ENCODE measurements around the gene TNIP3.

DNA sequence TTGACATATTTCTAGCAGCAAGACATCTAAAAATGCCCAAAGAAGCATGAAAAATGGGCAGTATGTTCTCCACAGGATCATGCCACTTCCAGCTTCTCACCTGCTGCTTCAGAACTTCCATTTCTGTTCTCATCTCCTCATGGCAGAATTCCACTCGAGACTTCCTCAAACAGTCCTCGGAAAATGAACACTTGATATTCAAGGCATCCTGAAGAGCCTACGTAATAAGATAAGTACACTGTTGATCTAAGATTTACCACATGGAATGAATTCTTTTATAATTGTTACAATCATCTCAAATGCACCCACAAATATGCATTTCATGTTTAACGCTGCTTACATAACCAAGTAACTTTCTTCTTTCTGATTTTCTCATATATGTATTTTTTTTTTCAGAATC lies 14.1 kb downstream of the TNIP3 start:
- TF ChIP-seq, protein P1, sequence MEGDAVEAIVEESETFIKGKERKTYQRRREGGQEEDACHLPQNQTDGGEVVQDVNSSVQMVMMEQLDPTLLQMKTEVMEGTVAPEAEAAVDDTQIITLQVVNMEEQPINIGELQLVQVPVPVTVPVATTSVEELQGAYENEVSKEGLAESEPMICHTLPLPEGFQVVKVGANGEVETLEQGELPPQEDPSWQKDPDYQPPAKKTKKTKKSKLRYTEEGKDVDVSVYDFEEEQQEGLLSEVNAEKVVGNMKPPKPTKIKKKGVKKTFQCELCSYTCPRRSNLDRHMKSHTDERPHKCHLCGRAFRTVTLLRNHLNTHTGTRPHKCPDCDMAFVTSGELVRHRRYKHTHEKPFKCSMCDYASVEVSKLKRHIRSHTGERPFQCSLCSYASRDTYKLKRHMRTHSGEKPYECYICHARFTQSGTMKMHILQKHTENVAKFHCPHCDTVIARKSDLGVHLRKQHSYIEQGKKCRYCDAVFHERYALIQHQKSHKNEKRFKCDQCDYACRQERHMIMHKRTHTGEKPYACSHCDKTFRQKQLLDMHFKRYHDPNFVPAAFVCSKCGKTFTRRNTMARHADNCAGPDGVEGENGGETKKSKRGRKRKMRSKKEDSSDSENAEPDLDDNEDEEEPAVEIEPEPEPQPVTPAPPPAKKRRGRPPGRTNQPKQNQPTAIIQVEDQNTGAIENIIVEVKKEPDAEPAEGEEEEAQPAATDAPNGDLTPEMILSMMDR (IDR thresholded peaks at IDR 0.05), result no peak
- TF ChIP-seq EZH2phosphoT487 (IDR thresholded peaks at IDR 0.05), result no peak
- no peak for TF ChIP-seq EZH2 (IDR thresholded peaks at IDR 0.05)
